GM19193 (cell line): ENCODE results near the gene PSORS1C2.

Experiments used
- POLR2A ChIP-seq: IDR thresholded peaks from 4 replicates; pipeline ENCODE4 v1.6.1; 2011; ENCODE audit not compliant: insufficient read depth, insufficient read length; ENCODE audit errors: extremely low read depth

The PSORS1C2 gene

GRCh38 chr6:31145386-31145785 lies 6.5 kb upstream of the PSORS1C2 start:
- no peak for TF ChIP-seq POLR2A

DNA sequence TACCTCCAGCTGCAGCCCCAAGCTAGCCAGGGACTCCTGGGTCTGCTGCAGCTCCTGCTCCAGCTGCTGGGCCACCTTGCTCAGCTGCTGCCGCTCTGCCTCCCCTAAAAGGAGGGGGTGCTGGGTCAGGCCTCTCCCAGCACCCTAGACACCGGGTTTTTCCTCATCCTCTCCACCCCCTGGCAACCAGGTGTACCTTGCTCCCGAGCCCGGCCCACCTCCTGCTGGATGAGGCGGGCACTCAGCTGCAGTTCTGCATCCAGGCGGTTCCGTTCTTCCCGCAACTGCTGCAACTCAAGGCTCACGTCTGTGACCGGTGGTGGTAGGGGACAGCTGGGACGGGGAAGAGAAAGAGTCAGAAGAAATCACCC lies 6.1 kb upstream of the PSORS1C2 start:
- TF ChIP-seq POLR2A = no peak

GRCh38 chr6:31144296-31144969 lies 5.6 kb upstream of the PSORS1C2 start:
- TF ChIP-seq POLR2A = no peak

DNA sequence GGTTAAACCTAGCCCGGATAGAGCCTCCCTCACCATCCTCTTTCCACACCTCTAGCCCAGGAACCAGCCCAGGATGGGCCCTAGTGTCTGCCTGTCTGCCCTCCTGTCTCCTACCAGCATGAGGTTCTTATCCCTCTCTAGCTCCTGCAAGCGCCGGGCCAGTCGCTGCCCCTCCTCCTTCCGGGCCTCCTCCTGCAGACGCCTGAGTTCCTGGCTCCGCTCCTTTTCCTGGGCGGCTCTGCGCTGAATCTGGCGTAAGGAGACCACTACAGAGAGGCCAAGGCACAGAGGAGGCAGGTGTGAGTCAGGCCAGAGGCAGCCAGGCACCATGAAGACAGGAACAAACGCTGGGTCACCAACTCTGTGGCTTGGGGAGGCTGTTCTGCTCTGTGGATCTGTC lies 4.3 kb upstream of the PSORS1C2 start:
- no peak for TF ChIP-seq POLR2A

DNA sequence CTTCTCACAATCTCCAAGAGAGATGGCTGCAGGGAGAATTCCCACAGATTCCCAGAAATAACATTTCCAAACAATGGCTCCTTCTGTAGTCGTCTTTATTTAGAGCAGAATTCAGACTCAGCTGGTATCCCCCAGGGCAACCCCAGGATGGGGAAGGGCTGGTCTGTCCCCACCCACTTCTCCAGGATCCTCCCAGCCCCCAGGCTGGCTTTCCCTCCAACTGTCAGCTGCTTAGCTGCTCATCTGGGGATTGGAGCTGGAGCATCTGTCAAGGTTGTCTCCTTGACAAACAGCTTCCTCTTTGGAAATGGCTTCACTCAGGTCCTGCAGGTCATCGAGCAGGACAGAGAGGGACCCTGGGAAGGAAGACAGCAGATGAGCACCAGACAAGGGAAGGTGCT lies 3.5 kb upstream of the PSORS1C2 start:
- no peak for TF ChIP-seq POLR2A

GRCh38 chr6:31140643-31141042 lies 1.8 kb upstream of the PSORS1C2 start:
- no peak for TF ChIP-seq POLR2A

- no peak for TF ChIP-seq POLR2A
These were observed 733 bp upstream of the PSORS1C2 start for GRCh38 chr6:31139599-31139998.

DNA sequence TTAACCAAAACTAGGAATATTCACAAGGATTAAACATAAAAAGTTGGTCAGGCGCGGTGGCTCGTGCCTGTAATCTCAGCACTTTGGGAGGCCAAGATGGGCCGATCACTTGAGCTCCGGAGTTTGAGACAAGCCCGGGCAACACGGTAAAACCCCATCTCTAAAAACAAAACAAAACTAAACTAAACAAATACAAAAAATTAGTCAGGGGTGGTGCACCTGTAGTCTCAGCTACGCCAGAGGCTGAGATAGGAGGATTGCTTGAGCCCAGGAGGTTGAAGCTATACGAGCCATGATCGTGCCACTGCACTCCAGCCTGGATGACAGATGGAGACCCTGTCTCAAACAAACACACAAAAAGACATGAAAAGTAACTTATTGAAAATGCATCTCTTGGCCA lies 3.2 kb downstream of the PSORS1C2 start:
- no peak for TF ChIP-seq POLR2A

- no peak for TF ChIP-seq POLR2A
These were observed 6.1 kb downstream of the PSORS1C2 start for GRCh38 chr6:31132806-31133205.

DNA sequence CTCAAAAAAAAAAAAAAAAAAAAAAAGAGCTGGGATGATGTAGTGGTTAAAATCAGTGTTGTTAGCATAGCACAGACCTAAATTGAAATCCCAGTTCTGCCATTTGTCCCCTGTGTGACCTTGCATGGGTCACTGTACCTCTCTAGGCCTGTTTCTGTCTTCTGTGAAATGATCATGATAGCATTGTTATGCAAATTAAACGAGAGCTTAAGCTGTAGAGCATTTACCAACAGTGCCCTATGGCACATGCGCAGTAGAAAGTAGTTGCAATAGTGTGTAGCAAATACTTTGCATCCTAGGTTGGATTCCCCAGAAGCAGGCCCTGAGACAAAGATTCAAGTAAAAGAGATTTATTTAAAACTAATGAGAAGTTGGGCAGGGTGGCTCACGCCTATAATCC lies 7.3 kb downstream of the PSORS1C2 start:
- no peak for TF ChIP-seq POLR2A

GRCh38 chr6:31130751-31131150 lies 8.1 kb downstream of the PSORS1C2 start:
- TF ChIP-seq POLR2A = no peak

DNA sequence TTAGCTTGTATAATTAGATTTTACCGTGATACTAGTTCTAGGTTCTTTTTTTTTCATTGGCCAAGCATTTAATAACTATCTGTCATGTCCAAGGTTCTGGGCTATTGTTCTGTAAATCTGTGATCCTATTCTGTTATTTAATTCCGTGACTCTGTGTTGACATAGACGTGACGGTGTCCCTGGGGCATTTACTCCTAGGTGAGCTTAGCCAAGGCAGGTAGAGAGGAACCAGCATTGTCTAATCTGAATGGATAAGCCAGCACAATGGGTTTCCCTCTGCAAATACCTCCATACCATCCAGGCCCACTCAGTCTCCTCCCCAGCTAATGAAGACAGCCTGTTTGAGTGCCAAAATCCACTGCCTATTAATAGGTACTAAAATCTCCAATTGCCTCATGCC lies 9.7 kb downstream of the PSORS1C2 start:
- no peak for TF ChIP-seq POLR2A

DNA sequence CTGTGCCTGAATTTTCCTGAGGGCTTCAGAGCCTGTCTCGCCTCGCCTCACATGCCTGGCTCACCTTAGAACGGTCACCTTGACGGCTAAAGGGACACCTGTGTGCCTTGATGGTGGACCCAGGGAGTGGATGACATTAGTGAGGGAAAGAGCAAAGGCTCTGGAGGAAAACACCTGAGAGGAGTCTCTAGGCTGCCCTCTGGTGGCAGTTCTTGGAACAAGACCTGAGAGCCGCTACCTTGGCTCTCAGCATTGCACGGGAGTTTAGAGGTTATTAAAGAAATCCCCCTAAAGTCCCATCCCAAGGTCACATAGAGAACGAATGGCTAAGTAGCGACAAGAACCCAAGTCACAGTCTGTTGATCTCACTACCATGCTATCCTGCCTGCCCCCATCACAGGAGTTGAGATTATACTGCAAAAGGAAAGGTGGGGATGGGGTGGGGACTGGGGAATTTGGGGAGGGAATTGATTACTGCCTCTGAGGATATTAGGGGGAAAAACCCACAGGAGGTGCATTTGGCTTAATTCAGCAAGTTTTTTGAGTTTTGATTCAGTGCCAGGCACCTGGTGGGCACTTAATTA lies 10.7 kb downstream of the PSORS1C2 start:
- TF ChIP-seq POLR2A = no peak

DNA sequence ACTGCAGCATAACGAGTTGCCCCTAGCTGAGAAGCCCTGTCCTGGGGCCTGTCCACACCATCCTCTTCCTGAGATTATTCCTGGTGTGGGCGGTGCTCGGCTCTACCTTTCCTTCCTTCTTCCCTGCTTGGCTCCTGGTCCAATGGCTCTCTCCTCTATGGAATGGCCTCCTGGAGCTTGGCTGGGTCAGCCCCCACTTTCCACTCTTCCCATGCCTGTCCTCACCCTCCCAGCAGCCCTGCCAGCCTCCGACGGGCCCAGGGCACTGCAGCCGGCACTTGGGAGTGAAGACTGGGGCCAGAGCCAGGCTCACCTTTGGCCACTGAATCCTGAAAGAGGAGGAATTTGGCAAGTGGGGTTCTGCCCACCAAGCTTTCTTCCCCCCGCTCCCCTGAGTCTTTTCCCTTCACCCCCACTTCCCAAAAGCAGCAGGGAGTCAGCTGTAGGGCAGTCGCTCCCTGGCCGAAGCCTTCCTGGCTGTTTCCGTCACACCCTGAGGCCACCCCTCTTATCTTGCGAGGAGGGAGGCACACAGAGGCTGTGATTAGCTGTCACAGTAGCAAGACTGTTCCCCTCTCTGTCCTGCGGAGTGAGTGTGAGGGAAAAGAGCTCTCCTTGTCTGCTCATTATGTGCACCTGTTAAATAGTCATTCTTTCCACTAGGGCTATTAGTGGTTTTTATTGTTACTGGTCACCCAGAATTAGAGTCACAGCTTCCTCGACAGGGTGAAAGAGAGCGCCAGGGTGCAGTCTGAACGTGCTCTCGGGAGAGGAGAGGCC lies 12.3 kb downstream of the PSORS1C2 start:
- TF ChIP-seq POLR2A = no peak

DNA sequence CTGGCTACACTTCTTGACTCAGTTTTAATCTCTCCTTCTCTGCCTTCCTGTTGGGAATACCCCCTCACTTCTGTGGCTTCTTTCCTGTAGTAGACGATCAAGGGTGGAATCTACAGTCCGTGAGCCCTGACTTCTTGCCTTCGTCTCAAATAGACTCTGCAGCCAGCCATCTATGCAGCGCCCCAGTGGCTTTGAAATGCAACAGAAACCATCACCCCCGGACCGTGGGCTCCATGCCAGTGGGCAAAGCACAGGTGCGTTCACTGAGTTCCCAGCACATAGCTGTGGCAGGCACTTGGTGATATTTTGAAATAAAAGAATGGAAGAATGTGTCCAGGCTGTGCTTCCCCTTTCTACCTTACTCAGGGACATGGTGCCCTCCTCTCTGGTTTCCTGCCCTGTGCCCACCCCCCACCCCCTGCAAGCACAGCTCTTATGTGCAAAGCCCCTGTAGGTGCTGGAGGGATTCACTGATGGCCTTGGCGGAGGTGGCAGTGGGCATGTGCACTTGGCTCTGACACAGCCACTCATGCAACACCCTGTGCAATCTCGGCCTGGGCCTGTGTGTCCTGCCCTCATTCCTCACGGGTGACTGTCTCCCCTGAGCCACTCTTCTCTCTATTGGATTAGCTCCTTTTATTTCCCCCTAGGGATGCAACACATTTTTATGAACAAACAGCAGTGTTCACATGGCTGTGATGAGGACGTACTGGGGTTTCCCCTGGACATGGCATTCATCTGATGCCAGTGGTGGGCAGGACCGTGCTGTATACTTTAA lies 13.1 kb downstream of the PSORS1C2 start:
- TF ChIP-seq POLR2A = no peak
